K562 (cell line): ENCODE results near the gene NRG2. TPM values are rescaled to one million over a fixed set of nuclear protein-coding genes. Genes with fewer than 3 reads are reported as not detected.

Experiments
- ATAC-seq: fragments of 200-7000 bp; cut with Tn5 transposase; 3 replicates; pipeline ENCODE4 v1.9.1; 2020; ENCODE audit warnings: moderate library complexity
- BruUV-seq: library from RNA; stranded (reverse); fragments of 400-500 nt; replicated peaks from 2 replicates; lab custom pipeline; 2021; lab: Mats Ljungman, UMichigan
- CTCF ChIA-PET: fragments of 300-600 bp; formaldehyde crosslinking; extraction: SDS; loops from one replicate; lab custom pipeline; 2021; ENCODE audit warnings: low intra/inter-chr PET ratio; lab: Yijun Ruan, JAX
- POLR2A ChIA-PET: fragments of 300-600, 350-650 bp; sonication (Branson Sonifier 250); formaldehyde crosslinking; extraction: SDS; loops from one replicate; lab custom pipeline; 2021; ENCODE audit warnings: antibody characterized with exemption, inconsistent platforms; lab: Yijun Ruan, JAX
- DNase-seq, 4 experiments: peaks; one replicate each; pipeline versions ENCODE4 v3.0.0 to v3.0.0-alpha.2; 2011 to 2018; ENCODE audit warnings: low spot score in 3 of 4, mixed read lengths in 3 of 4; ENCODE audit errors: extremely low read depth in 1 of 4
- FAIRE-seq: peaks from 2 replicates; lab custom pipeline; 2011; peaks lifted over from hg19 to GRCh38; lab: Jason Lieb, UNC
- H2AFZ ChIP-seq: 2 replicates; pipeline ENCODE4 v1.6.0; 2011; ENCODE audit warnings: low read depth, low read length, control low read depth, inconsistent platforms
- H3K27ac ChIP-seq: fragments of 200-600 bp; 3 replicates; pipeline ENCODE4 v1.8.0; 2011; ENCODE audit warnings: low read depth, mild to moderate bottlenecking, control low read depth, inconsistent platforms, low read length, moderate library complexity, mixed read lengths; ENCODE audit errors: extremely low read depth
- H3K27me3 ChIP-seq, 2 experiments: fragments of 300-600 bp in 1 of 2; 2 replicates in 1 of 2; 3 replicates in 1 of 2; pipeline versions ENCODE4 v1.6.0 to v1.8.0; 2011; ENCODE audit warnings: inconsistent platforms in 2 of 2, low read length in 2 of 2, mild to moderate bottlenecking in 1 of 2, mixed read lengths in 1 of 2, moderate library complexity in 1 of 2; ENCODE audit not compliant: control insufficient read depth in 2 of 2, insufficient read depth in 2 of 2
- H3K36me3 ChIP-seq: fragments of 300-600 bp; 3 replicates; pipeline ENCODE4 v1.8.0; 2011; ENCODE audit warnings: mild to moderate bottlenecking, low read length, inconsistent platforms; ENCODE audit not compliant: control insufficient read depth, insufficient read depth
- H3K4me1 ChIP-seq, 2 experiments: fragments of 200-600 bp in 1 of 2; replicated peaks in 1 of 2; 2 replicates in 1 of 2; 3 replicates in 1 of 2; pipeline versions ENCODE4 v1.5.1 to v1.8.0; 2011; ENCODE audit warnings: inconsistent platforms in 2 of 2, low read length in 2 of 2, mild to moderate bottlenecking in 1 of 2, mixed read lengths in 1 of 2, moderate library complexity in 1 of 2; ENCODE audit not compliant: control insufficient read depth in 2 of 2, insufficient read depth in 2 of 2
- H3K4me2 ChIP-seq: 2 replicates; pipeline ENCODE4 v1.6.1; 2011; ENCODE audit warnings: low read length, control low read depth, inconsistent platforms, mixed read lengths; ENCODE audit not compliant: insufficient read depth
- H3K4me3 ChIP-seq: fragments of 200-600 bp; sonication (generic), shearing (Covaris generic); 2 replicates; pipeline ENCODE4 v1.5.1; 2016; ENCODE audit warnings: control low read depth, inconsistent platforms
- H3K79me2 ChIP-seq: fragments of 200-600 bp; 3 replicates; pipeline ENCODE4 v1.8.0; 2011; ENCODE audit warnings: low read length, inconsistent platforms; ENCODE audit not compliant: control insufficient read depth, insufficient read depth
- H3K9ac ChIP-seq, 2 experiments: 2 replicates each; pipeline versions ENCODE4 v1.6.0 to v1.6.1; 2011; ENCODE audit warnings: low read depth in 2 of 2, low read length in 2 of 2, control low read depth in 1 of 2, inconsistent platforms in 1 of 2, mild to moderate bottlenecking in 1 of 2, mixed read lengths in 1 of 2; ENCODE audit not compliant: insufficient read depth in 1 of 2
- H3K9me1 ChIP-seq: one replicate; pipeline ENCODE4 v1.6.0; 2011; ENCODE audit warnings: inconsistent platforms, mild to moderate bottlenecking, low read length, moderate library complexity; ENCODE audit not compliant: control insufficient read depth, insufficient read depth
- H3K9me3 ChIP-seq: replicated peaks from 2 replicates; pipeline ENCODE4 v1.5.1; 2011; ENCODE audit warnings: low read depth, low read length, inconsistent platforms; ENCODE audit not compliant: control insufficient read depth, insufficient read depth
- H4K20me1 ChIP-seq: replicated peaks from 2 replicates; pipeline ENCODE4 v1.6.1; 2011; ENCODE audit warnings: low read length, inconsistent platforms, mixed read lengths; ENCODE audit not compliant: control insufficient read depth, insufficient read depth
- ATF7 ChIP-seq: fragments of 450-650 bp; IDR thresholded peaks from 2 replicates; pipeline ENCODE4 v1.7.1; 2014; ENCODE audit warnings: mild to moderate bottlenecking, moderate library complexity
- EP300 ChIP-seq: IDR thresholded peaks from 2 replicates; pipeline ENCODE4 v1.6.1; 2012; ENCODE audit warnings: low read length, improper control_type of control experiment
- SMARCA5 ChIP-seq: fragments of 450-650 bp; IDR thresholded peaks from 2 replicates; pipeline ENCODE4 v1.6.1; 2016
- ZNF584 ChIP-seq: fragments of 200-800 bp; sonication (Bioruptor generic); IDR thresholded peaks from 2 replicates; pipeline ENCODE4 v1.6.1; 2016; ENCODE audit warnings: low read depth, mild to moderate bottlenecking, missing genetic modification characterization, missing compliant biosample characterization
- in situ Hi-C: fragments of 300-500 bp; cut with MboI; formaldehyde crosslinking; loops from 4 replicates; pipeline ENCODE4 v1.15.0; 2018; ENCODE audit warnings: inconsistent platforms, mixed read lengths
- intact Hi-C: fragments of 100-400 bp; cut with micrococcal nuclease; formaldehyde crosslinking; loops from 2 replicates; pipeline ENCODE4 v1.14.2; 2022
- polyA plus RNA-seq, 8 experiments: library from polyadenylated mRNA; depleted of rRNA in 4 of 8; stranded (reverse) in 5 of 8; unstranded in 3 of 8; fragments of >200 nt; fragmentation: Nextera tagmentation in 2 of 8; fragmentation: Illumina TruSeq in 1 of 8; extraction: Ambion mirVana in 2 of 8; extraction: Trizol in 1 of 8; gene quantifications; 2 replicates each; pipeline versions ENCODE4 v1.2.1 to v1.2.3, GENCODE V29; 2011 to 2014; ENCODE audit warnings: inconsistent platforms in 1 of 8, missing spikeins in 1 of 8
- total RNA-seq, 7 experiments: library from RNA; depleted of rRNA in 6 of 7; stranded (reverse); fragments of >200 nt in 6 of 7; fragmentation: Illumina TruSeq in 2 of 7; extraction: Trizol in 2 of 7; gene quantifications; 2 replicates each; pipeline versions ENCODE4 v1.2.1 to v1.2.3, GENCODE V29; 2011 to 2021; ENCODE audit warnings: low replicate concordance in 1 of 7
- TF ChIP-seq, protein P1 (sequence below): sonication (generic); formaldehyde crosslinking; IDR thresholded peaks from 2 replicates; pipeline ENCODE4 v1.8.1; 2023; ENCODE audit warnings: mild to moderate bottlenecking, missing genetic modification reagents, moderate library complexity
- TF ChIP-seq, protein P2 (sequence below): fragments of 450-650 bp; IDR thresholded peaks from 2 replicates; pipeline ENCODE4 v1.6.1; 2016; ENCODE audit warnings: mild to moderate bottlenecking, moderate library complexity
- TF ChIP-seq, protein P3 (sequence below): fragments of 450-650 bp; IDR thresholded peaks from 2 replicates; pipeline ENCODE4 v1.6.1; 2016; ENCODE audit warnings: antibody characterized with exemption
- TF ChIP-seq, protein P4 (sequence below): sonication (generic); formaldehyde crosslinking; IDR thresholded peaks from 2 replicates; pipeline ENCODE4 v1.5.0; 2020; ENCODE audit warnings: missing genetic modification reagents

The NRG2 gene
- total and polyA plus RNA-seq, 9 of the 15 experiments (the other 6 are each of a cell fraction or from before 2014, with no cell fraction given) = not detected

DNA sequence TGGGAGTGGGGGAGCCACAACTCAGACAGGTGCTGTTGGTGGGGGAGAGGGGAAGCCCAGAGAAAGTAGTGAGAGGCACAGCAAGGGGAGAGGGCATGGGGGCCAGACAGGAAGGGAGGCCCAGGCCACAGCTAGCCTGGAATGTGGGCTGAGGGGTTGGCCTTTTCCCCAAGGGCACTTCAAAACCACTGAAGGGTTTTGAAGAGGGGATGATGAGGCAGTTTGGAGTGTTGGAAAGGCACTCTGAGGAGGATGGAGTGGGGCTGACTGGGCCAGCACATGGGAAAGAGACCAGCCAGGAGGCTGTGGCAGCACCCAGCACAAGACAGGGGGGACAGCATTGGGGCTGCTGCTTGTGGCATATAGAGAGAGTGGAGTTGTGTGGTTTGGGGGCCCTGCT lies 243.7 kb downstream of the NRG2 start:
- POLR2A ChIA-PET = interaction anchor here (0.6 to 1.4 kb wide), 3 partner anchors 9 to 569 kb away, joined by 3 to 5 read pairs (median 3); no protein-coding TSS in a partner anchor
- Histone ChIP-seq H3K27me3 (peaks cover 25 to 69% of the 10 kb centered on the region in 2 experiments; a peak in 4 of 5 replicates), H3K27ac (no peak overlapping the region), H3K9me1 (peaks cover 6% of the 10 kb centered on the region), H3K4me3 (no peak overlapping the region), H3K9me3 (no peaks in the 10 kb centered on the region), H3K4me2 (no peak overlapping the region), H4K20me1 (peaks cover 11% of the 10 kb centered on the region; the same call in 1 of the 2 replicates), H3K4me1 (peaks cover 0 to 16% of the 10 kb centered on the region in 2 experiments; a peak in 2 of 5 replicates), H3K9ac (no peak overlapping the region), H3K79me2 (no peaks in the 10 kb centered on the region), H3K36me3 (no peaks in the 10 kb centered on the region), H2AFZ (no peak overlapping the region)
- BruUV-seq = no TSS peak
- ATAC-seq (no peak), FAIRE-seq (no peak), DNase-seq (no peak)
- intact Hi-C loops = no loop called here
- in situ Hi-C loops = no loop called here
- CTCF ChIA-PET = no interaction called here
- TF ChIP-seq, protein P1, sequence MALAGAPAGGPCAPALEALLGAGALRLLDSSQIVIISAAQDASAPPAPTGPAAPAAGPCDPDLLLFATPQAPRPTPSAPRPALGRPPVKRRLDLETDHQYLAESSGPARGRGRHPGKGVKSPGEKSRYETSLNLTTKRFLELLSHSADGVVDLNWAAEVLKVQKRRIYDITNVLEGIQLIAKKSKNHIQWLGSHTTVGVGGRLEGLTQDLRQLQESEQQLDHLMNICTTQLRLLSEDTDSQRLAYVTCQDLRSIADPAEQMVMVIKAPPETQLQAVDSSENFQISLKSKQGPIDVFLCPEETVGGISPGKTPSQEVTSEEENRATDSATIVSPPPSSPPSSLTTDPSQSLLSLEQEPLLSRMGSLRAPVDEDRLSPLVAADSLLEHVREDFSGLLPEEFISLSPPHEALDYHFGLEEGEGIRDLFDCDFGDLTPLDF (CRISPR knock-in tag) = no peak
- TF ChIP-seq ZNF584 (CRISPR knock-in tag) (no peak), EP300 (no peak), ATF7 (no peak), SMARCA5 (no peak)
- TF ChIP-seq, protein P2, sequence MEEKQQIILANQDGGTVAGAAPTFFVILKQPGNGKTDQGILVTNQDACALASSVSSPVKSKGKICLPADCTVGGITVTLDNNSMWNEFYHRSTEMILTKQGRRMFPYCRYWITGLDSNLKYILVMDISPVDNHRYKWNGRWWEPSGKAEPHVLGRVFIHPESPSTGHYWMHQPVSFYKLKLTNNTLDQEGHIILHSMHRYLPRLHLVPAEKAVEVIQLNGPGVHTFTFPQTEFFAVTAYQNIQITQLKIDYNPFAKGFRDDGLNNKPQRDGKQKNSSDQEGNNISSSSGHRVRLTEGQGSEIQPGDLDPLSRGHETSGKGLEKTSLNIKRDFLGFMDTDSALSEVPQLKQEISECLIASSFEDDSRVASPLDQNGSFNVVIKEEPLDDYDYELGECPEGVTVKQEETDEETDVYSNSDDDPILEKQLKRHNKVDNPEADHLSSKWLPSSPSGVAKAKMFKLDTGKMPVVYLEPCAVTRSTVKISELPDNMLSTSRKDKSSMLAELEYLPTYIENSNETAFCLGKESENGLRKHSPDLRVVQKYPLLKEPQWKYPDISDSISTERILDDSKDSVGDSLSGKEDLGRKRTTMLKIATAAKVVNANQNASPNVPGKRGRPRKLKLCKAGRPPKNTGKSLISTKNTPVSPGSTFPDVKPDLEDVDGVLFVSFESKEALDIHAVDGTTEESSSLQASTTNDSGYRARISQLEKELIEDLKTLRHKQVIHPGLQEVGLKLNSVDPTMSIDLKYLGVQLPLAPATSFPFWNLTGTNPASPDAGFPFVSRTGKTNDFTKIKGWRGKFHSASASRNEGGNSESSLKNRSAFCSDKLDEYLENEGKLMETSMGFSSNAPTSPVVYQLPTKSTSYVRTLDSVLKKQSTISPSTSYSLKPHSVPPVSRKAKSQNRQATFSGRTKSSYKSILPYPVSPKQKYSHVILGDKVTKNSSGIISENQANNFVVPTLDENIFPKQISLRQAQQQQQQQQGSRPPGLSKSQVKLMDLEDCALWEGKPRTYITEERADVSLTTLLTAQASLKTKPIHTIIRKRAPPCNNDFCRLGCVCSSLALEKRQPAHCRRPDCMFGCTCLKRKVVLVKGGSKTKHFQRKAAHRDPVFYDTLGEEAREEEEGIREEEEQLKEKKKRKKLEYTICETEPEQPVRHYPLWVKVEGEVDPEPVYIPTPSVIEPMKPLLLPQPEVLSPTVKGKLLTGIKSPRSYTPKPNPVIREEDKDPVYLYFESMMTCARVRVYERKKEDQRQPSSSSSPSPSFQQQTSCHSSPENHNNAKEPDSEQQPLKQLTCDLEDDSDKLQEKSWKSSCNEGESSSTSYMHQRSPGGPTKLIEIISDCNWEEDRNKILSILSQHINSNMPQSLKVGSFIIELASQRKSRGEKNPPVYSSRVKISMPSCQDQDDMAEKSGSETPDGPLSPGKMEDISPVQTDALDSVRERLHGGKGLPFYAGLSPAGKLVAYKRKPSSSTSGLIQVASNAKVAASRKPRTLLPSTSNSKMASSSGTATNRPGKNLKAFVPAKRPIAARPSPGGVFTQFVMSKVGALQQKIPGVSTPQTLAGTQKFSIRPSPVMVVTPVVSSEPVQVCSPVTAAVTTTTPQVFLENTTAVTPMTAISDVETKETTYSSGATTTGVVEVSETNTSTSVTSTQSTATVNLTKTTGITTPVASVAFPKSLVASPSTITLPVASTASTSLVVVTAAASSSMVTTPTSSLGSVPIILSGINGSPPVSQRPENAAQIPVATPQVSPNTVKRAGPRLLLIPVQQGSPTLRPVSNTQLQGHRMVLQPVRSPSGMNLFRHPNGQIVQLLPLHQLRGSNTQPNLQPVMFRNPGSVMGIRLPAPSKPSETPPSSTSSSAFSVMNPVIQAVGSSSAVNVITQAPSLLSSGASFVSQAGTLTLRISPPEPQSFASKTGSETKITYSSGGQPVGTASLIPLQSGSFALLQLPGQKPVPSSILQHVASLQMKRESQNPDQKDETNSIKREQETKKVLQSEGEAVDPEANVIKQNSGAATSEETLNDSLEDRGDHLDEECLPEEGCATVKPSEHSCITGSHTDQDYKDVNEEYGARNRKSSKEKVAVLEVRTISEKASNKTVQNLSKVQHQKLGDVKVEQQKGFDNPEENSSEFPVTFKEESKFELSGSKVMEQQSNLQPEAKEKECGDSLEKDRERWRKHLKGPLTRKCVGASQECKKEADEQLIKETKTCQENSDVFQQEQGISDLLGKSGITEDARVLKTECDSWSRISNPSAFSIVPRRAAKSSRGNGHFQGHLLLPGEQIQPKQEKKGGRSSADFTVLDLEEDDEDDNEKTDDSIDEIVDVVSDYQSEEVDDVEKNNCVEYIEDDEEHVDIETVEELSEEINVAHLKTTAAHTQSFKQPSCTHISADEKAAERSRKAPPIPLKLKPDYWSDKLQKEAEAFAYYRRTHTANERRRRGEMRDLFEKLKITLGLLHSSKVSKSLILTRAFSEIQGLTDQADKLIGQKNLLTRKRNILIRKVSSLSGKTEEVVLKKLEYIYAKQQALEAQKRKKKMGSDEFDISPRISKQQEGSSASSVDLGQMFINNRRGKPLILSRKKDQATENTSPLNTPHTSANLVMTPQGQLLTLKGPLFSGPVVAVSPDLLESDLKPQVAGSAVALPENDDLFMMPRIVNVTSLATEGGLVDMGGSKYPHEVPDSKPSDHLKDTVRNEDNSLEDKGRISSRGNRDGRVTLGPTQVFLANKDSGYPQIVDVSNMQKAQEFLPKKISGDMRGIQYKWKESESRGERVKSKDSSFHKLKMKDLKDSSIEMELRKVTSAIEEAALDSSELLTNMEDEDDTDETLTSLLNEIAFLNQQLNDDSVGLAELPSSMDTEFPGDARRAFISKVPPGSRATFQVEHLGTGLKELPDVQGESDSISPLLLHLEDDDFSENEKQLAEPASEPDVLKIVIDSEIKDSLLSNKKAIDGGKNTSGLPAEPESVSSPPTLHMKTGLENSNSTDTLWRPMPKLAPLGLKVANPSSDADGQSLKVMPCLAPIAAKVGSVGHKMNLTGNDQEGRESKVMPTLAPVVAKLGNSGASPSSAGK = no peak
- TF ChIP-seq, protein P3, sequence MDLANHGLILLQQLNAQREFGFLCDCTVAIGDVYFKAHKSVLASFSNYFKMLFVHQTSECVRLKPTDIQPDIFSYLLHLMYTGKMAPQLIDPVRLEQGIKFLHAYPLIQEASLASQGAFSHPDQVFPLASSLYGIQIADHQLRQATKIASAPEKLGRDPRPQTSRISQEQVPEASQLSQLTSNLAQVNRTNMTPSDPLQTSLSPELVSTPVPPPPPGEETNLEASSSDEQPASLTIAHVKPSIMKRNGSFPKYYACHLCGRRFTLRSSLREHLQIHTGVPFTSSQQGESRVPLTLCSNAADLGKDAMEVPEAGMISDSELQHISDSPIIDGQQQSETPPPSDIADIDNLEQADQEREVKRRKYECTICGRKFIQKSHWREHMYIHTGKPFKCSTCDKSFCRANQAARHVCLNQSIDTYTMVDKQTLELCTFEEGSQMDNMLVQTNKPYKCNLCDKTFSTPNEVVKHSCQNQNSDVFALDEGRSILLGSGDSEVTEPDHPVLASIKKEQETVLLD = no peak
- TF ChIP-seq, protein P4, sequence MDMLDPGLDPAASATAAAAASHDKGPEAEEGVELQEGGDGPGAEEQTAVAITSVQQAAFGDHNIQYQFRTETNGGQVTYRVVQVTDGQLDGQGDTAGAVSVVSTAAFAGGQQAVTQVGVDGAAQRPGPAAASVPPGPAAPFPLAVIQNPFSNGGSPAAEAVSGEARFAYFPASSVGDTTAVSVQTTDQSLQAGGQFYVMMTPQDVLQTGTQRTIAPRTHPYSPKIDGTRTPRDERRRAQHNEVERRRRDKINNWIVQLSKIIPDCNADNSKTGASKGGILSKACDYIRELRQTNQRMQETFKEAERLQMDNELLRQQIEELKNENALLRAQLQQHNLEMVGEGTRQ = no peak
